Astrocyte of the spinal cord (primary cell): ENCODE measurements around the gene PFKFB2.
A peak's percentile ranks its signal among the peaks of the same experiment; 100 is the strongest.

Source experiments
- DNase-seq: peaks from one replicate; pipeline ENCODE4 v3.0.0; 2011; ENCODE audit warnings: low read depth, low spot score
- H3K4me3 ChIP-seq: 2 replicates; pipeline ENCODE4 v1.5.1; 2011; ENCODE audit warnings: low read depth, mild to moderate bottlenecking, low read length, moderate library complexity
- CTCF ChIP-seq: IDR thresholded peaks from 2 replicates; pipeline ENCODE4 v1.5.1; 2012; ENCODE audit warnings: low read depth, mild to moderate bottlenecking, low read length, inconsistent platforms
- in situ Hi-C: cut with HindIII; loops from 2 replicates; pipeline ENCODE4 v1.10.0; 2017; ENCODE audit warnings: low sequenced_read_pairs

Gene PFKFB2

GRCh38 chr1:207021876-207022596 lies 31.0 kb upstream of the PFKFB2 start:
- DNase-seq = no peak
- TF ChIP-seq CTCF = no peak
- in situ Hi-C loops = no loop called here
- H3K4me3 ChIP-seq = no peak overlapping the region

GRCh38 chr1:207022996-207023679 lies 29.9 kb upstream of the PFKFB2 start:
- in situ Hi-C loops = no loop called here
- H3K4me3 ChIP-seq = no peak overlapping the region
- DNase-seq = no peak
- TF ChIP-seq CTCF = no peak

- TF ChIP-seq CTCF = no peak
- in situ Hi-C loops = no loop called here
- no peak for DNase-seq
- H3K4me3 ChIP-seq = no peak overlapping the region
Observed at GRCh38 chr1:207024202-207025145, 28.6 kb upstream of the PFKFB2 start.

- no peak overlapping the region for H3K4me3 ChIP-seq
- in situ Hi-C loops = no loop called here
- no peak for TF ChIP-seq CTCF
- DNase-seq = peak; percentile 63
Observed at GRCh38 chr1:207025146-207025880, 27.8 kb upstream of the PFKFB2 start.

- TF ChIP-seq CTCF = no peak
- H3K4me3 ChIP-seq = no peak overlapping the region
- no peak for DNase-seq
- in situ Hi-C loops = no loop called here
Observed at GRCh38 chr1:207026104-207026534, 27.0 kb upstream of the PFKFB2 start.
